ENCODE data around the gene SORCS2. TPM values are rescaled to one million over a fixed set of nuclear protein-coding genes. Genes with fewer than 3 reads are reported as not detected.

SORCS2 gene
- total RNA-seq, 1 donor from 2014 or later: 13.8 TPM

GRCh38 chr4:7287274-7287917, 95.1 kb downstream of the SORCS2 start:
- H3K27me3 ChIP-seq (ENCODE audit: insufficient read depth, low read length): peaks cover 8% of the 10 kb centered on the region
- no peak overlapping the region for H3K4me2 ChIP-seq (ENCODE audit: low read length)
- H3K36me3 Mint-ChIP-seq (ENCODE audit: low read depth, unreplicated experiment): peaks cover 4% of the 10 kb centered on the region
- H3K9ac ChIP-seq (ENCODE audit: low read length): no peak overlapping the region
- peaks cover 6% of the 10 kb centered on the region for H3K4me1 ChIP-seq (ENCODE audit: insufficient read depth, low read length)
- no peak overlapping the region for H3K27ac ChIP-seq (ENCODE audit: low read depth, low read length)
- peaks cover 18% of the 10 kb centered on the region for H3K27me3 Mint-ChIP-seq (ENCODE audit: low read depth, unreplicated experiment)
- no peak for TF ChIP-seq CTCF (IDR thresholded peaks at IDR 0.05; ENCODE audit: insufficient read depth, low read depth, low read length)
- no peak for TF ChIP-seq EZH2 (IDR thresholded peaks at IDR 0.05; ENCODE audit: insufficient read depth, low read length)
- no peak overlapping the region for H2AFZ ChIP-seq (ENCODE audit: low read depth, low read length)
- H3K4me1 Mint-ChIP-seq (ENCODE audit: low read depth, unreplicated experiment): peaks cover 3% of the 10 kb centered on the region
- H3K9me3 ChIP-seq (ENCODE audit: insufficient read depth, low read depth, low read length): no peaks in the 10 kb centered on the region
- H3K4me3 ChIP-seq (ENCODE audit: insufficient read depth, low read depth, low read length): no peak overlapping the region
- H3K36me3 ChIP-seq (ENCODE audit: insufficient read depth, low read length): no peaks in the 10 kb centered on the region
- no peak overlapping the region for H3K4me3 Mint-ChIP-seq (ENCODE audit: unreplicated experiment)
- no peaks in the 10 kb centered on the region for H3K79me2 ChIP-seq (ENCODE audit: insufficient read depth, low read length)
- H4K20me1 ChIP-seq (ENCODE audit: insufficient read depth, low read length): peaks cover 57% of the 10 kb centered on the region
- DNase-seq (ENCODE audit: low read depth): no peak
- no peaks in the 10 kb centered on the region for H3K9me3 Mint-ChIP-seq (ENCODE audit: unreplicated experiment)
- no peak for FAIRE-seq
- no peak overlapping the region for H3K27ac Mint-ChIP-seq (ENCODE audit: unreplicated experiment)

- peaks cover 8% of the 10 kb centered on the region for H3K27me3 ChIP-seq (ENCODE audit: insufficient read depth, low read length)
- no peaks in the 10 kb centered on the region for H3K9me3 ChIP-seq (ENCODE audit: insufficient read depth, low read depth, low read length)
These were observed 95.6 kb downstream of the SORCS2 start for GRCh38 chr4:7287918-7288280.

More at GRCh38 chr4:7287918-7288280, 95.6 kb downstream of the SORCS2 start:
- H3K36me3 Mint-ChIP-seq (ENCODE audit: low read depth, unreplicated experiment): peaks cover 7% of the 10 kb centered on the region
- Histone ChIP-seq H3K36me3 (ENCODE audit: insufficient read depth, low read length) (no peaks in the 10 kb centered on the region), H3K9ac (ENCODE audit: low read length) (no peak overlapping the region), H3K79me2 (ENCODE audit: insufficient read depth, low read length) (no peaks in the 10 kb centered on the region), H3K27ac (ENCODE audit: low read depth, low read length) (no peak overlapping the region), H3K4me3 (ENCODE audit: insufficient read depth, low read depth, low read length) (no peak overlapping the region), H4K20me1 (ENCODE audit: insufficient read depth, low read length) (peaks cover 52% of the 10 kb centered on the region), H2AFZ (ENCODE audit: low read depth, low read length) (no peak overlapping the region), H3K4me2 (ENCODE audit: low read length) (no peak overlapping the region), H3K4me1 (ENCODE audit: insufficient read depth, low read length) (peaks cover 6% of the 10 kb centered on the region)
- FAIRE-seq: no peak
- no peak for TF ChIP-seq EZH2 (IDR thresholded peaks at IDR 0.05; ENCODE audit: insufficient read depth, low read length)
- TF ChIP-seq CTCF (IDR thresholded peaks at IDR 0.05; ENCODE audit: insufficient read depth, low read depth, low read length): no peak
- peaks cover 23% of the 10 kb centered on the region for H3K27me3 Mint-ChIP-seq (ENCODE audit: low read depth, unreplicated experiment)
- no peak overlapping the region for H3K4me3 Mint-ChIP-seq (ENCODE audit: unreplicated experiment)
- H3K4me1 Mint-ChIP-seq (ENCODE audit: low read depth, unreplicated experiment): no peaks in the 10 kb centered on the region
- no peaks in the 10 kb centered on the region for H3K9me3 Mint-ChIP-seq (ENCODE audit: unreplicated experiment)
- H3K27ac Mint-ChIP-seq (ENCODE audit: unreplicated experiment): no peak overlapping the region
- no peak for DNase-seq (ENCODE audit: low read depth)

Measured in astrocyte (in vitro differentiated cells and primary cell).